ENCODE measurements around the gene SAC3D1. TPM values are rescaled to one million over a fixed set of nuclear protein-coding genes. Genes with fewer than 3 reads are reported as not detected.
A peak's percentile ranks its signal among the peaks of the same experiment; 100 is the strongest.

SAC3D1 gene
- total and polyA plus RNA-seq, 9 of the 15 experiments (the other 6 are each of a cell fraction or from before 2014, with no cell fraction given) = 0.20 to 35.2 (median 5.8) TPM

GRCh38 chr11:64996710-64997380 lies 44.2 kb upstream of the SAC3D1 start, which contains the start of gene BATF2 (continued):
- TF ChIP-seq NRF1 (conservative IDR thresholded peaks at IDR 0.05 in 1 of 2, IDR thresholded peaks at IDR 0.05 in 1 of 2) (peak in 1 of 2 experiments; percentile 57), NR1H2 (CRISPR knock-in tag; IDR thresholded peaks at IDR 0.05) (no peak; the same call in 1 of the 2 replicates), HBP1 (CRISPR knock-in tag; IDR thresholded peaks at IDR 0.05) (no peak), XRCC3 (IDR thresholded peaks at IDR 0.05) (no peak), ESRRA (IDR thresholded peaks at IDR 0.05; ENCODE audit: borderline replicate concordance, low read depth) (peak; percentile 49; the same call in 1 of the 2 replicates), NKRF (IDR thresholded peaks at IDR 0.05; ENCODE audit: borderline replicate concordance) (peak; percentile 92), GTF2E2 (tag; IDR thresholded peaks at IDR 0.05) (no peak), FUS (optimal IDR thresholded peaks at IDR 0.05; ENCODE audit: low read depth, low read length) (no peak), U2AF2 (optimal IDR thresholded peaks at IDR 0.05; ENCODE audit: low read depth, low read length) (no peak), RAD51 (IDR thresholded peaks at IDR 0.05; ENCODE audit: borderline replicate concordance, low read depth) (peak; percentile 78), PHF20 (IDR thresholded peaks at IDR 0.05; ENCODE audit: partially characterized antibody) (peak; percentile 37), EHMT2 (IDR thresholded peaks at IDR 0.05) (peak; percentile 82), ZMIZ1 (IDR thresholded peaks at IDR 0.05; ENCODE audit: low read depth in 2 of 2, low read length in 2 of 2) (no peak), PREB (CRISPR knock-in tag; IDR thresholded peaks at IDR 0.05) (no peak), DDX20 (tag; IDR thresholded peaks at IDR 0.05; ENCODE audit: low read depth) (no peak)
